WTC11 (cell line): ENCODE measurements around the gene DYRK1A. TPM values are rescaled to one million over a fixed set of nuclear protein-coding genes. Genes with fewer than 3 reads are reported as not detected.

ENCODE experiments used
- ATAC-seq: fragments of 200-7000 bp; cut with Tn5 transposase; 2 replicates; pipeline ENCODE4 v1.10.0; 2021; ENCODE audit warnings: mild to moderate bottlenecking, moderate library complexity
- CTCF ChIA-PET: fragments of 300-600 bp; sonication (Branson Sonifier 250); formaldehyde crosslinking; loops from one replicate; lab custom pipeline; 2021; ENCODE audit warnings: antibody characterized with exemption; lab: Charles Lee
- POLR2A ChIA-PET: fragments of 350-600 bp; sonication (Branson Sonifier 250); formaldehyde crosslinking; loops from one replicate; lab custom pipeline; 2021; ENCODE audit warnings: antibody characterized with exemption; lab: Charles Lee
- DNase-seq: peaks from one replicate; pipeline ENCODE4 v3.0.0; 2021; ENCODE audit warnings: low spot score
- H3K27ac Mint-ChIP-seq: 2 replicates; pipeline ENCODE4 v1.8.0; 2021; ENCODE audit warnings: mixed read lengths
- H3K27me3 Mint-ChIP-seq: 2 replicates; pipeline ENCODE4 v1.8.0; 2021; ENCODE audit warnings: low read depth, mild to moderate bottlenecking, moderate library complexity, mixed read lengths
- H3K36me3 Mint-ChIP-seq: 2 replicates; pipeline ENCODE4 v1.8.0; 2021; ENCODE audit warnings: mixed read lengths
- H3K4me1 Mint-ChIP-seq: 2 replicates; pipeline ENCODE4 v1.8.0; 2022; ENCODE audit warnings: mixed read lengths
- H3K4me3 Mint-ChIP-seq: 2 replicates; pipeline ENCODE4 v1.8.0; 2021; ENCODE audit warnings: mild to moderate bottlenecking, moderate library complexity, mixed read lengths
- H3K9me3 Mint-ChIP-seq: 2 replicates; pipeline ENCODE4 v1.8.0; 2021; ENCODE audit warnings: mixed read lengths
- AFF4 ChIP-seq: sonication (generic); formaldehyde crosslinking; IDR thresholded peaks from 2 replicates; pipeline ENCODE4 v1.8.1; 2023; ENCODE audit warnings: mild to moderate bottlenecking, missing genetic modification reagents, borderline replicate concordance
- AR ChIP-seq: fragments of 250-450 bp; sonication (Bioruptor Pico); IDR thresholded peaks from 2 replicates; pipeline ENCODE4 v1.9.0; 2021; ENCODE audit warnings: mild to moderate bottlenecking
- ARID4B ChIP-seq: sonication (generic); formaldehyde crosslinking; IDR thresholded peaks from 2 replicates; pipeline ENCODE4 v1.8.0; 2023; ENCODE audit warnings: missing genetic modification reagents, mild to moderate bottlenecking, borderline replicate concordance
- ATF3 ChIP-seq: sonication (generic); formaldehyde crosslinking; conservative IDR thresholded peaks from 2 replicates; pipeline ENCODE4 v1.8.1; 2022; ENCODE audit warnings: mild to moderate bottlenecking, missing genetic modification reagents
- CREB1 ChIP-seq: sonication (generic); formaldehyde crosslinking; IDR thresholded peaks from 2 replicates; pipeline ENCODE4 v1.8.0; 2023; ENCODE audit warnings: mild to moderate bottlenecking, missing genetic modification reagents
- EMX1 ChIP-seq: fragments of 250-450 bp; sonication (Bioruptor Pico); IDR thresholded peaks from 2 replicates; pipeline ENCODE4 v1.8.0; 2021; ENCODE audit warnings: mild to moderate bottlenecking
- HMGXB4 ChIP-seq: sonication (generic); formaldehyde crosslinking; IDR thresholded peaks from 2 replicates; pipeline ENCODE4 v1.8.1; 2023; ENCODE audit warnings: mild to moderate bottlenecking, moderate library complexity, missing genetic modification reagents
- MLX ChIP-seq: sonication (generic); formaldehyde crosslinking; IDR thresholded peaks from 2 replicates; pipeline ENCODE4 v1.8.1; 2023; ENCODE audit warnings: mild to moderate bottlenecking, missing genetic modification reagents, moderate library complexity
- NR3C1 ChIP-seq: sonication (generic); formaldehyde crosslinking; conservative IDR thresholded peaks from 2 replicates; pipeline ENCODE4 v1.8.1; 2023; ENCODE audit warnings: low read depth, mild to moderate bottlenecking, missing genetic modification reagents
- SMAD4 ChIP-seq: sonication (generic); formaldehyde crosslinking; IDR thresholded peaks from 2 replicates; pipeline ENCODE4 v1.8.0; 2022; ENCODE audit warnings: mild to moderate bottlenecking, missing genetic modification reagents
- SOX15 ChIP-seq: fragments of 250-450 bp; sonication (Bioruptor Pico); IDR thresholded peaks from 2 replicates; pipeline ENCODE4 v1.9.0; 2021; ENCODE audit warnings: mild to moderate bottlenecking
- ZBTB21 ChIP-seq: sonication (generic); formaldehyde crosslinking; IDR thresholded peaks from 2 replicates; pipeline ENCODE4 v1.8.1; 2023; ENCODE audit warnings: mild to moderate bottlenecking, missing genetic modification reagents, borderline replicate concordance
- ZNF317 ChIP-seq: sonication (generic); formaldehyde crosslinking; IDR thresholded peaks from 2 replicates; pipeline ENCODE4 v1.8.1; 2023; ENCODE audit warnings: low read depth, mild to moderate bottlenecking, moderate library complexity, missing genetic modification reagents, borderline replicate concordance
- ZNF671 ChIP-seq: fragments of 250-450 bp; sonication (Bioruptor Pico); IDR thresholded peaks from 2 replicates; pipeline ENCODE4 v1.8.0; 2021; ENCODE audit warnings: mild to moderate bottlenecking
- total RNA-seq: library from RNA; stranded (reverse); gene quantifications from 3 replicates; pipeline ENCODE4 v1.2.3, GENCODE V29; 2021
- TF ChIP-seq, protein P1 (sequence below): fragments of 250-450 bp; sonication (Bioruptor Pico); IDR thresholded peaks from 2 replicates; pipeline ENCODE4 v1.9.0; 2021; ENCODE audit warnings: mild to moderate bottlenecking
- TF ChIP-seq, protein P2 (sequence below): sonication (generic); formaldehyde crosslinking; IDR thresholded peaks from 2 replicates; pipeline ENCODE4 v1.8.1; 2023; ENCODE audit warnings: mild to moderate bottlenecking, missing genetic modification reagents

Gene DYRK1A
- total RNA-seq, 1 experiment from 2014 or later: 56.5 TPM

- TF ChIP-seq EMX1 (no peak), SOX15 (CRISPR knock-in tag) (no peak), CREB1 (CRISPR knock-in tag) (no peak), ATF3 (CRISPR knock-in tag) (no peak), AFF4 (CRISPR knock-in tag) (no peak), SMAD4 (CRISPR knock-in tag) (no peak), NR3C1 (CRISPR knock-in tag) (no peak), ZNF317 (CRISPR knock-in tag) (no peak), ZBTB21 (no peak), ZNF671 (CRISPR knock-in tag) (no peak)
- TF ChIP-seq, protein P1, sequence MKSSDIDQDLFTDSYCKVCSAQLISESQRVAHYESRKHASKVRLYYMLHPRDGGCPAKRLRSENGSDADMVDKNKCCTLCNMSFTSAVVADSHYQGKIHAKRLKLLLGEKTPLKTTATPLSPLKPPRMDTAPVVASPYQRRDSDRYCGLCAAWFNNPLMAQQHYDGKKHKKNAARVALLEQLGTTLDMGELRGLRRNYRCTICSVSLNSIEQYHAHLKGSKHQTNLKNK (CRISPR knock-in tag): no peak
- TF ChIP-seq, protein P2, sequence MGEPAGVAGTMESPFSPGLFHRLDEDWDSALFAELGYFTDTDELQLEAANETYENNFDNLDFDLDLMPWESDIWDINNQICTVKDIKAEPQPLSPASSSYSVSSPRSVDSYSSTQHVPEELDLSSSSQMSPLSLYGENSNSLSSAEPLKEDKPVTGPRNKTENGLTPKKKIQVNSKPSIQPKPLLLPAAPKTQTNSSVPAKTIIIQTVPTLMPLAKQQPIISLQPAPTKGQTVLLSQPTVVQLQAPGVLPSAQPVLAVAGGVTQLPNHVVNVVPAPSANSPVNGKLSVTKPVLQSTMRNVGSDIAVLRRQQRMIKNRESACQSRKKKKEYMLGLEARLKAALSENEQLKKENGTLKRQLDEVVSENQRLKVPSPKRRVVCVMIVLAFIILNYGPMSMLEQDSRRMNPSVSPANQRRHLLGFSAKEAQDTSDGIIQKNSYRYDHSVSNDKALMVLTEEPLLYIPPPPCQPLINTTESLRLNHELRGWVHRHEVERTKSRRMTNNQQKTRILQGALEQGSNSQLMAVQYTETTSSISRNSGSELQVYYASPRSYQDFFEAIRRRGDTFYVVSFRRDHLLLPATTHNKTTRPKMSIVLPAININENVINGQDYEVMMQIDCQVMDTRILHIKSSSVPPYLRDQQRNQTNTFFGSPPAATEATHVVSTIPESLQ (CRISPR knock-in tag): no peak
These were observed 26.5 kb downstream of the DYRK1A start (continued) for GRCh38 chr21:37393030-37393429.

GRCh38 chr21:37393786-37394185 is 27.2 kb downstream of the DYRK1A start:
- DNase-seq (no peak), ATAC-seq (no peak)
- Mint-ChIP-seq H3K36me3 (no peaks in the 10 kb centered on the region), H3K4me1 (peaks cover 70% of the 10 kb centered on the region), H3K27ac (no peak overlapping the region), H3K9me3 (no peaks in the 10 kb centered on the region), H3K27me3 (no peaks in the 10 kb centered on the region), H3K4me3 (no peak overlapping the region)
- POLR2A ChIA-PET: no interaction called here
- CTCF ChIA-PET: no interaction called here
- TF ChIP-seq MLX (no peak), ZNF671 (CRISPR knock-in tag) (no peak), ARID4B (CRISPR knock-in tag) (no peak), AR (no peak), HMGXB4 (CRISPR knock-in tag) (no peak), SMAD4 (CRISPR knock-in tag) (no peak)
- TF ChIP-seq, protein P1 (CRISPR knock-in tag): no peak
- TF ChIP-seq, protein P2 (CRISPR knock-in tag): no peak
